HL-60 (cell line): ENCODE results near the gene EDA.

Source experiments
- CTCF ChIP-seq: IDR thresholded peaks from one replicate; pipeline ENCODE4 v1.5.1; 2011; ENCODE audit warnings: low read length, control low read depth, inconsistent platforms; ENCODE audit not compliant: insufficient read depth
- GABPA ChIP-seq: IDR thresholded peaks from 2 replicates; pipeline ENCODE4 v1.6.1; 2012; ENCODE audit warnings: low read depth
- POLR2AphosphoS5 ChIP-seq: IDR thresholded peaks from 2 replicates; pipeline ENCODE4 v1.6.1; 2012; ENCODE audit warnings: low read depth
- REST ChIP-seq: IDR thresholded peaks from 2 replicates; pipeline ENCODE4 v1.6.1; 2012; ENCODE audit warnings: low read depth; ENCODE audit not compliant: insufficient replicate concordance
- SPI1 ChIP-seq: IDR thresholded peaks from 2 replicates; pipeline ENCODE4 v1.6.1; 2012; ENCODE audit warnings: low read depth, mild to moderate bottlenecking, borderline replicate concordance

DNA sequence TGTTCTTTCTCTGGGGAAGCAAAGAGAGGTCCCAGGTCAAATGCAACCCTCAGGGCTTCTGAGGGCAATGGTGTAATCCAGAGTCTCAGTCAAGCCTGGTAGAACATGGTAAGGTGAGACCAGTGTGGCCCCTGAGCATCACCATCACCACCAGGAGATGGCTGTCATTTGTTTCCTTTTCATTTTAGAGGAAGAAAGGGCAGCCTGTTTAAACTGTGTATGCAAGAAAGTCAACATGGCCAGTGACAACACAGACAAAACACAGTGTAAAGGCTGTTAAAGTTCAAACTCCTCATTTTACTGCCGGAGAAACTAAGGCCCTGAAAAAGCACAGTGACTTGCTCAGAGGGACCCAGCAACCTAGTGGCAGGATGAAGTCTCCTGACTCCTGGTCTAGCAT is 2.0 kb upstream of the EDA start:
- TF ChIP-seq CTCF (no peak), POLR2AphosphoS5 (no peak), GABPA (no peak), REST (no peak), SPI1 (no peak)
